ENCODE measurements around the gene FAM177A1.

DNA sequence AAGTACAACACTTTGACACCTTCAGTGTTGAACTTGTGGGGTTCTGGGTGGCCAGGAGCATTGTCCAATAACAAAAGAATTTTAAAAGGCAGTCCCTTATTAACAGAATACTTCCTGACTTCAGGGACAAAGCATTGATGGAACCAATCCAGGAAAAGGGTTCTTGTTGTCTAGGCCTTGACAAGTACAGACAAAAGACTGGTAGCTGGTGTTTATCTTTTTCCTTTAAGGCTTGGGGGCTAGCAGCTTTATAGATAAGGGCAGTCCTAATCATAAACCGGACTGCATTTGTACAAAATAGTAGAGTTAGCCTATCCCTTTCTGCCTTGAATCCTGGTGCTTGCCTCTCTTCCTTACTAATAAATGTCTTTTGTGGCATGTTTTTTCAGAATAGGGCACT is 27.4 kb downstream of the FAM177A1 start:
- TF ChIP-seq, protein P1, sequence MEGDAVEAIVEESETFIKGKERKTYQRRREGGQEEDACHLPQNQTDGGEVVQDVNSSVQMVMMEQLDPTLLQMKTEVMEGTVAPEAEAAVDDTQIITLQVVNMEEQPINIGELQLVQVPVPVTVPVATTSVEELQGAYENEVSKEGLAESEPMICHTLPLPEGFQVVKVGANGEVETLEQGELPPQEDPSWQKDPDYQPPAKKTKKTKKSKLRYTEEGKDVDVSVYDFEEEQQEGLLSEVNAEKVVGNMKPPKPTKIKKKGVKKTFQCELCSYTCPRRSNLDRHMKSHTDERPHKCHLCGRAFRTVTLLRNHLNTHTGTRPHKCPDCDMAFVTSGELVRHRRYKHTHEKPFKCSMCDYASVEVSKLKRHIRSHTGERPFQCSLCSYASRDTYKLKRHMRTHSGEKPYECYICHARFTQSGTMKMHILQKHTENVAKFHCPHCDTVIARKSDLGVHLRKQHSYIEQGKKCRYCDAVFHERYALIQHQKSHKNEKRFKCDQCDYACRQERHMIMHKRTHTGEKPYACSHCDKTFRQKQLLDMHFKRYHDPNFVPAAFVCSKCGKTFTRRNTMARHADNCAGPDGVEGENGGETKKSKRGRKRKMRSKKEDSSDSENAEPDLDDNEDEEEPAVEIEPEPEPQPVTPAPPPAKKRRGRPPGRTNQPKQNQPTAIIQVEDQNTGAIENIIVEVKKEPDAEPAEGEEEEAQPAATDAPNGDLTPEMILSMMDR (IDR thresholded peaks at IDR 0.05; ENCODE audit: poor library complexity), result no peak
- TF ChIP-seq EZH2 (IDR thresholded peaks at IDR 0.05; ENCODE audit: borderline replicate concordance) (no peak), EZH2phosphoT487 (IDR thresholded peaks at IDR 0.05; ENCODE audit: low read depth, severe bottlenecking, unreplicated experiment) (no peak)
